ENCODE measurements around the gene HKDC1.

DNA sequence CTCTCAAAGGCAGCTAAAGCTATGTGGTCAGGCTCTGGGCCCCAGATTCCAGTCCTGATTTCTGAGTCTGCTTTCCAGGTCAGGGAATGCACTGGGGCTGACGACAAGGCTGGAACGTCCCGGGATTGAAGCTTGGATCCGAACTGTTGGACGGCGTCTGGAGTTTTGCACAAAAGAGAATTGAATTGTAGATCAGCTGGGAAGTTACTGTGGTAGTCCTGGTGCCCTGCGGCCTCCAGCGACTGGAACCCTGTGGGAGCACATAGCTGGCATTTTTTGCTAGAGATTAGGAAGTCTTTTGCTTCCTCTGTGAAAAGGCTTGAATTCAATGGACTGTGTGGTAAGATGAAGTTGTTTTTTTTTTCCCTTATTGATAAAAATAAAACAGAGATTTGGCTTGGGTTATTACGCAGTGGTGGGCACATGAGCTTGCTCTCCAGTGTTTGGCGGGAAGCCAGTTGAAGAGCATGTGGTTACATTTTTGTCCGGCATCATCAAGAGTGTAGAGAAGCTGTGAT is 58.4 kb downstream of the HKDC1 start, which contains the start of gene HK1:
- TF ChIP-seq, protein P1, sequence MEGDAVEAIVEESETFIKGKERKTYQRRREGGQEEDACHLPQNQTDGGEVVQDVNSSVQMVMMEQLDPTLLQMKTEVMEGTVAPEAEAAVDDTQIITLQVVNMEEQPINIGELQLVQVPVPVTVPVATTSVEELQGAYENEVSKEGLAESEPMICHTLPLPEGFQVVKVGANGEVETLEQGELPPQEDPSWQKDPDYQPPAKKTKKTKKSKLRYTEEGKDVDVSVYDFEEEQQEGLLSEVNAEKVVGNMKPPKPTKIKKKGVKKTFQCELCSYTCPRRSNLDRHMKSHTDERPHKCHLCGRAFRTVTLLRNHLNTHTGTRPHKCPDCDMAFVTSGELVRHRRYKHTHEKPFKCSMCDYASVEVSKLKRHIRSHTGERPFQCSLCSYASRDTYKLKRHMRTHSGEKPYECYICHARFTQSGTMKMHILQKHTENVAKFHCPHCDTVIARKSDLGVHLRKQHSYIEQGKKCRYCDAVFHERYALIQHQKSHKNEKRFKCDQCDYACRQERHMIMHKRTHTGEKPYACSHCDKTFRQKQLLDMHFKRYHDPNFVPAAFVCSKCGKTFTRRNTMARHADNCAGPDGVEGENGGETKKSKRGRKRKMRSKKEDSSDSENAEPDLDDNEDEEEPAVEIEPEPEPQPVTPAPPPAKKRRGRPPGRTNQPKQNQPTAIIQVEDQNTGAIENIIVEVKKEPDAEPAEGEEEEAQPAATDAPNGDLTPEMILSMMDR (IDR thresholded peaks at IDR 0.05; ENCODE audit: insufficient read depth, low read length): no peak
- no peak for TF ChIP-seq POLR2AphosphoS5 (IDR thresholded peaks at IDR 0.05; ENCODE audit: low read depth)
- no peak for TF ChIP-seq GABPA (IDR thresholded peaks at IDR 0.05; ENCODE audit: low read depth)
- TF ChIP-seq, protein P2, sequence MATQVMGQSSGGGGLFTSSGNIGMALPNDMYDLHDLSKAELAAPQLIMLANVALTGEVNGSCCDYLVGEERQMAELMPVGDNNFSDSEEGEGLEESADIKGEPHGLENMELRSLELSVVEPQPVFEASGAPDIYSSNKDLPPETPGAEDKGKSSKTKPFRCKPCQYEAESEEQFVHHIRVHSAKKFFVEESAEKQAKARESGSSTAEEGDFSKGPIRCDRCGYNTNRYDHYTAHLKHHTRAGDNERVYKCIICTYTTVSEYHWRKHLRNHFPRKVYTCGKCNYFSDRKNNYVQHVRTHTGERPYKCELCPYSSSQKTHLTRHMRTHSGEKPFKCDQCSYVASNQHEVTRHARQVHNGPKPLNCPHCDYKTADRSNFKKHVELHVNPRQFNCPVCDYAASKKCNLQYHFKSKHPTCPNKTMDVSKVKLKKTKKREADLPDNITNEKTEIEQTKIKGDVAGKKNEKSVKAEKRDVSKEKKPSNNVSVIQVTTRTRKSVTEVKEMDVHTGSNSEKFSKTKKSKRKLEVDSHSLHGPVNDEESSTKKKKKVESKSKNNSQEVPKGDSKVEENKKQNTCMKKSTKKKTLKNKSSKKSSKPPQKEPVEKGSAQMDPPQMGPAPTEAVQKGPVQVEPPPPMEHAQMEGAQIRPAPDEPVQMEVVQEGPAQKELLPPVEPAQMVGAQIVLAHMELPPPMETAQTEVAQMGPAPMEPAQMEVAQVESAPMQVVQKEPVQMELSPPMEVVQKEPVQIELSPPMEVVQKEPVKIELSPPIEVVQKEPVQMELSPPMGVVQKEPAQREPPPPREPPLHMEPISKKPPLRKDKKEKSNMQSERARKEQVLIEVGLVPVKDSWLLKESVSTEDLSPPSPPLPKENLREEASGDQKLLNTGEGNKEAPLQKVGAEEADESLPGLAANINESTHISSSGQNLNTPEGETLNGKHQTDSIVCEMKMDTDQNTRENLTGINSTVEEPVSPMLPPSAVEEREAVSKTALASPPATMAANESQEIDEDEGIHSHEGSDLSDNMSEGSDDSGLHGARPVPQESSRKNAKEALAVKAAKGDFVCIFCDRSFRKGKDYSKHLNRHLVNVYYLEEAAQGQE (IDR thresholded peaks at IDR 0.05; ENCODE audit: insufficient replicate concordance, low read depth): no peak

All from HL-60 (cell line).